CD4-positive, CD25-positive, alpha-beta regulatory T cell (primary cell): ENCODE data around the gene MAP4K1. TPM values are rescaled to one million over a fixed set of nuclear protein-coding genes. Genes with fewer than 3 reads are reported as not detected.
A peak's percentile ranks its signal among the peaks of the same experiment; 100 is the strongest.

ENCODE experiments used
- ATAC-seq, 2 donors: fragments of 150-1000 bp; cut with Tn5 transposase; one replicate each; pipeline ENCODE4 v1.10.0; 2021; ENCODE audit warnings: low read depth in 2 of 2, moderate number of reproducible peaks in 2 of 2, moderate library complexity in 1 of 2
- DNase-seq, 3 donors: peaks; one replicate each; pipeline versions ENCODE4 v3.0.0 to v3.0.0-alpha.2; 2012 to 2022; ENCODE audit warnings: mixed read lengths in 1 of 3
- H3K27ac ChIP-seq: one replicate; pipeline ENCODE4 v1.7.0; 2013; ENCODE audit warnings: mild to moderate bottlenecking, low read length; ENCODE audit not compliant: insufficient read depth, poor library complexity, severe bottlenecking
- H3K27me3 ChIP-seq: one replicate; pipeline ENCODE4 v1.7.0; 2013; ENCODE audit warnings: low read length; ENCODE audit not compliant: control insufficient read depth, insufficient read depth
- H3K36me3 ChIP-seq: one replicate; pipeline ENCODE4 v1.7.0; 2013; ENCODE audit warnings: mild to moderate bottlenecking, low read length, moderate library complexity; ENCODE audit not compliant: control insufficient read depth, insufficient read depth
- H3K4me1 ChIP-seq: 2 replicates; pipeline ENCODE4 v1.7.0; 2013; ENCODE audit warnings: mild to moderate bottlenecking, low read length; ENCODE audit not compliant: insufficient read depth, control insufficient read depth, poor library complexity, severe bottlenecking
- H3K4me3 ChIP-seq: one replicate; pipeline ENCODE4 v1.7.0; 2013; ENCODE audit warnings: low read depth, mild to moderate bottlenecking, low read length, moderate library complexity
- H3K9me3 ChIP-seq, 2 experiments: 1 replicate in 1 of 2; 2 replicates in 1 of 2; pipeline ENCODE4 v1.7.0; 2013; ENCODE audit warnings: low read length in 2 of 2, mild to moderate bottlenecking in 1 of 2, moderate library complexity in 1 of 2; ENCODE audit not compliant: control insufficient read depth in 2 of 2
- H3K27ac Mint-ChIP-seq, 3 donors: one replicate each; pipeline ENCODE4 v1.8.0; 2020 to 2022; ENCODE audit warnings: mild to moderate bottlenecking in 3 of 3, mixed read lengths in 3 of 3, moderate library complexity in 2 of 3
- H3K27me3 Mint-ChIP-seq: one replicate; pipeline ENCODE4 v1.8.0; 2022; ENCODE audit warnings: mild to moderate bottlenecking, mixed read lengths
- H3K36me3 Mint-ChIP-seq: one replicate; pipeline ENCODE4 v1.8.0; 2020; ENCODE audit warnings: mixed read lengths
- H3K4me1 Mint-ChIP-seq, 4 donors: one replicate each; pipeline ENCODE4 v1.8.0; 2020 to 2022; ENCODE audit warnings: mixed read lengths in 4 of 4, mild to moderate bottlenecking in 1 of 4
- H3K4me3 Mint-ChIP-seq, 4 donors: one replicate each; pipeline ENCODE4 v1.8.0; 2020 to 2022; ENCODE audit warnings: mild to moderate bottlenecking in 4 of 4, mixed read lengths in 4 of 4, moderate library complexity in 3 of 4
- H3K9me3 Mint-ChIP-seq, 7 donors: one replicate each; pipeline ENCODE4 v1.8.0; 2020 to 2022; ENCODE audit warnings: mixed read lengths in 7 of 7, mild to moderate bottlenecking in 3 of 7, moderate library complexity in 2 of 7
- polyA plus RNA-seq, 4 donors: library from polyadenylated mRNA; unstranded; fragments of 300-500 nt; fragmentation: Illumina TruSeq; gene quantifications; one replicate each; pipeline ENCODE4 v1.2.3, GENCODE V29; 2021
- total RNA-seq: library from RNA; stranded (reverse); gene quantifications from one replicate; pipeline ENCODE4 v1.2.3, GENCODE V29; 2022

The MAP4K1 gene
- total and polyA plus RNA-seq, 5 donors from 2014 or later, result 117 to 310 (median 157) TPM

GRCh38 chr19:38663156-38663651, 45.5 kb upstream of the MAP4K1 start:
- Mint-ChIP-seq H3K27me3 (no peaks in the 10 kb centered on the region), H3K27ac (peak overlapping the region in 2 of 3 donors; percentile 20 to 74), H3K36me3 (peaks cover 20% of the 10 kb centered on the region), H3K4me3 (peak overlapping the region in 2 of 4 donors; percentile 51 to 77), H3K9me3 (peaks cover 0 to 1% (median 0%) of the 10 kb centered on the region in 7 donors), H3K4me1 (peaks cover 19 to 95% (median 65%) of the 10 kb centered on the region in 4 donors)
- no peaks in the 10 kb centered on the region for H3K9me3 ChIP-seq
- no peak for DNase-seq
- peaks cover 82% of the 10 kb centered on the region for H3K4me1 ChIP-seq
- no peak overlapping the region for H3K27ac ChIP-seq
- H3K36me3 ChIP-seq, result peaks cover 3% of the 10 kb centered on the region
- H3K4me3 ChIP-seq, result no peak overlapping the region
- no peaks in the 10 kb centered on the region for H3K27me3 ChIP-seq
- ATAC-seq, result no peak

GRCh38 chr19:38662537-38663155, 44.9 kb upstream of the MAP4K1 start:
- no peak for DNase-seq

GRCh38 chr19:38661996-38662395, 44.2 kb upstream of the MAP4K1 start:
- Histone ChIP-seq H3K36me3 (no peaks in the 10 kb centered on the region), H3K4me3 (no peak overlapping the region), H3K27me3 (no peaks in the 10 kb centered on the region), H3K9me3 (no peaks in the 10 kb centered on the region), H3K27ac (no peak overlapping the region), H3K4me1 (peaks cover 82% of the 10 kb centered on the region)
- H3K36me3 Mint-ChIP-seq, result peaks cover 21% of the 10 kb centered on the region
- peaks cover 0 to 1% (median 0%) of the 10 kb centered on the region in 7 donors for H3K9me3 Mint-ChIP-seq
- H3K27me3 Mint-ChIP-seq, result no peaks in the 10 kb centered on the region
- peaks cover 27 to 95% (median 66%) of the 10 kb centered on the region in 4 donors for H3K4me1 Mint-ChIP-seq
- DNase-seq, result no peak
- H3K4me3 Mint-ChIP-seq, result peak overlapping the region in 1 of 4 donors; percentile 6
- H3K27ac Mint-ChIP-seq, result peak overlapping the region in 2 of 3 donors; percentile 58 to 60
- ATAC-seq, result no peak

More at GRCh38 chr19:38662537-38663155, 44.9 kb upstream of the MAP4K1 start:
- peak overlapping the region in 1 of 4 donors; percentile 6 for H3K4me3 Mint-ChIP-seq
- Histone ChIP-seq H3K9me3 (no peaks in the 10 kb centered on the region), H3K4me3 (no peak overlapping the region), H3K4me1 (peaks cover 82% of the 10 kb centered on the region), H3K36me3 (no peaks in the 10 kb centered on the region), H3K27ac (no peak overlapping the region), H3K27me3 (no peaks in the 10 kb centered on the region)
- no peaks in the 10 kb centered on the region for H3K27me3 Mint-ChIP-seq
- H3K4me1 Mint-ChIP-seq, result peaks cover 25 to 95% (median 65%) of the 10 kb centered on the region in 4 donors
- peaks cover 0 to 1% (median 0%) of the 10 kb centered on the region in 7 donors for H3K9me3 Mint-ChIP-seq
- no peak for ATAC-seq
- H3K36me3 Mint-ChIP-seq, result peaks cover 24% of the 10 kb centered on the region
- H3K27ac Mint-ChIP-seq, result peak overlapping the region in 2 of 3 donors; percentile 58 to 60

- Histone ChIP-seq H3K9me3 (no peaks in the 10 kb centered on the region), H3K36me3 (no peaks in the 10 kb centered on the region), H3K27ac (no peak overlapping the region), H3K4me3 (no peak overlapping the region), H3K4me1 (peaks cover 82% of the 10 kb centered on the region), H3K27me3 (no peaks in the 10 kb centered on the region)
- no peak for ATAC-seq
- Mint-ChIP-seq H3K36me3 (peaks cover 21% of the 10 kb centered on the region), H3K9me3 (peaks cover 0 to 1% (median 0%) of the 10 kb centered on the region in 7 donors), H3K27ac (peak overlapping the region in 2 of 3 donors; percentile 23 to 46), H3K4me3 (peak overlapping the region in 1 of 4 donors; percentile 21), H3K4me1 (peaks cover 33 to 95% (median 66%) of the 10 kb centered on the region in 4 donors), H3K27me3 (no peaks in the 10 kb centered on the region)
- DNase-seq, result no peak
Observed at GRCh38 chr19:38661136-38661535, 43.4 kb upstream of the MAP4K1 start.

GRCh38 chr19:38660724-38661123, 43.0 kb upstream of the MAP4K1 start:
- Mint-ChIP-seq H3K36me3 (peaks cover 21% of the 10 kb centered on the region), H3K27ac (peak overlapping the region; percentile 23 to 74 (median 69)), H3K9me3 (peaks cover 0 to 1% (median 0%) of the 10 kb centered on the region in 7 donors), H3K4me1 (peaks cover 33 to 95% (median 68%) of the 10 kb centered on the region in 4 donors), H3K27me3 (no peaks in the 10 kb centered on the region), H3K4me3 (peak overlapping the region in 1 of 4 donors; percentile 21)
- Histone ChIP-seq H3K4me3 (no peak overlapping the region), H3K4me1 (peaks cover 82% of the 10 kb centered on the region), H3K9me3 (no peaks in the 10 kb centered on the region), H3K27me3 (no peaks in the 10 kb centered on the region), H3K36me3 (no peaks in the 10 kb centered on the region), H3K27ac (no peak overlapping the region)
- no peak for DNase-seq
- no peak for ATAC-seq

GRCh38 chr19:38658462-38659306, 40.9 kb upstream of the MAP4K1 start:
- peaks cover under 1% of the 10 kb centered on the region for H3K27me3 Mint-ChIP-seq
- ATAC-seq (no peak), DNase-seq (no peak)
- Histone ChIP-seq H3K4me1 (peaks cover 82% of the 10 kb centered on the region), H3K27ac (peak overlapping the region; percentile 83), H3K27me3 (no peaks in the 10 kb centered on the region), H3K4me3 (peak overlapping the region; percentile 57), H3K9me3 (no peaks in the 10 kb centered on the region), H3K36me3 (peaks cover 6% of the 10 kb centered on the region)
- peaks cover 0 to 1% (median 0%) of the 10 kb centered on the region in 7 donors for H3K9me3 Mint-ChIP-seq
- peaks cover 38 to 95% (median 71%) of the 10 kb centered on the region in 4 donors for H3K4me1 Mint-ChIP-seq
- H3K36me3 Mint-ChIP-seq, result peaks cover 15% of the 10 kb centered on the region
- peak overlapping the region in 3 of 4 donors; percentile 64 to 86 (median 79) for H3K4me3 Mint-ChIP-seq
- H3K27ac Mint-ChIP-seq, result peak overlapping the region; percentile 56 to 90 (median 90)

- Mint-ChIP-seq H3K9me3 (peaks cover 0 to 1% (median 0%) of the 10 kb centered on the region in 7 donors), H3K27ac (peak overlapping the region; percentile 20 to 90 (median 90)), H3K27me3 (peaks cover 5% of the 10 kb centered on the region), H3K4me3 (peak overlapping the region; percentile 64 to 86 (median 79)), H3K4me1 (peaks cover 47 to 94% (median 72%) of the 10 kb centered on the region in 4 donors), H3K36me3 (peaks cover 15% of the 10 kb centered on the region)
- DNase-seq (peak in 2 of 3 donors; percentile 40 to 53), ATAC-seq (peak; percentile 16 to 51)
- Histone ChIP-seq H3K36me3 (peaks cover 6% of the 10 kb centered on the region), H3K9me3 (no peaks in the 10 kb centered on the region), H3K4me1 (peaks cover 84% of the 10 kb centered on the region), H3K4me3 (peak overlapping the region; percentile 57), H3K27me3 (no peaks in the 10 kb centered on the region), H3K27ac (peak overlapping the region; percentile 83)
Observed at GRCh38 chr19:38657633-38658222, 40.0 kb upstream of the MAP4K1 start.
